IMR-90 (cell line): ENCODE data around the gene BOD1L2. TPM values are rescaled to one million over a fixed set of nuclear protein-coding genes. Genes with fewer than 3 reads are reported as not detected.

Experiments used
- ATAC-seq: fragments of 200-7000 bp; cut with Tn5 transposase; 2 replicates; pipeline ENCODE4 v1.9.1; 2020; ENCODE audit warnings: low read depth, mild to moderate bottlenecking, moderate library complexity
- BruUV-seq: library from RNA; stranded (reverse); fragments of 400-500 nt; replicated peaks from 2 replicates; lab custom pipeline; 2021; lab: Mats Ljungman, UMichigan
- CTCF ChIA-PET: fragments of 300-600 bp; formaldehyde crosslinking; extraction: SDS; loops from one replicate; lab custom pipeline; 2021; ENCODE audit warnings: antibody characterized with exemption; lab: Yijun Ruan, JAX
- POLR2A ChIA-PET: fragments of 300-600 bp; sonication (Branson Sonifier 250); formaldehyde crosslinking; loops from one replicate; lab custom pipeline; 2022; ENCODE audit warnings: antibody characterized with exemption; ENCODE audit not compliant: unreplicated experiment; lab: Charles Lee
- DNase-seq: peaks from one replicate; pipeline ENCODE4 v3.0.0; 2013
- H2AFZ ChIP-seq: replicated peaks from 2 replicates; pipeline ENCODE3; 2013; ENCODE audit warnings: low read length, mild to moderate bottlenecking; ENCODE audit not compliant: poor library complexity
- H2AK5ac ChIP-seq: 2 replicates; pipeline ENCODE4 v1.6.1; 2013; ENCODE audit warnings: low read depth, low read length, inconsistent platforms
- H2AK9ac ChIP-seq: replicated peaks from 2 replicates; pipeline ENCODE3; 2013; ENCODE audit warnings: mild to moderate bottlenecking, low read depth, low read length, moderate library complexity; ENCODE audit not compliant: poor library complexity
- H2BK120ac ChIP-seq: 2 replicates; pipeline ENCODE4 v1.6.1; 2013; ENCODE audit warnings: low read depth, low read length, inconsistent platforms
- H2BK15ac ChIP-seq: 3 replicates; pipeline ENCODE4 v1.6.1; 2013; ENCODE audit warnings: low read depth, low read length, inconsistent platforms
- H2BK20ac ChIP-seq: 2 replicates; pipeline ENCODE4 v1.6.1; 2013; ENCODE audit warnings: low read depth, mild to moderate bottlenecking, inconsistent platforms, low read length, moderate library complexity
- H2BK5ac ChIP-seq: 2 replicates; pipeline ENCODE4 v1.6.1; 2013; ENCODE audit warnings: mild to moderate bottlenecking, low read depth, low read length, inconsistent platforms; ENCODE audit not compliant: poor library complexity, severe bottlenecking
- H3K14ac ChIP-seq: replicated peaks from 2 replicates; pipeline ENCODE4 v1.6.1; 2013; ENCODE audit warnings: low read depth, low read length, inconsistent platforms
- H3K18ac ChIP-seq: 2 replicates; pipeline ENCODE4 v1.6.1; 2013; ENCODE audit warnings: low read depth, low read length, control low read depth
- H3K23ac ChIP-seq: 2 replicates; pipeline ENCODE4 v1.6.1; 2013; ENCODE audit warnings: low read depth, low read length, inconsistent platforms
- H3K27ac ChIP-seq: 2 replicates; pipeline ENCODE4 v1.5.1; 2013; ENCODE audit warnings: mild to moderate bottlenecking, control low read depth, low read length; ENCODE audit not compliant: insufficient read depth
- H3K27me3 ChIP-seq: 2 replicates; pipeline ENCODE4 v1.6.1; 2013; ENCODE audit warnings: low read length; ENCODE audit not compliant: control insufficient read depth, insufficient read depth
- H3K36me3 ChIP-seq: 2 replicates; pipeline ENCODE4 v1.6.1; 2013; ENCODE audit warnings: low read length, mixed read lengths; ENCODE audit not compliant: control insufficient read depth, insufficient read depth
- H3K4ac ChIP-seq: 2 replicates; pipeline ENCODE4 v1.6.1; 2013; ENCODE audit warnings: low read depth, low read length, inconsistent platforms
- H3K4me1 ChIP-seq: 2 replicates; pipeline ENCODE4 v1.6.1; 2013; ENCODE audit warnings: low read length, mixed read lengths; ENCODE audit not compliant: control insufficient read depth, insufficient read depth
- H3K4me2 ChIP-seq: 2 replicates; pipeline ENCODE4 v1.6.1; 2013; ENCODE audit warnings: low read depth, mild to moderate bottlenecking, control low read depth, low read length, moderate library complexity
- H3K4me3 ChIP-seq: 2 replicates; pipeline ENCODE4 v1.5.1; 2013; ENCODE audit warnings: low read depth, mild to moderate bottlenecking, control low read depth, low read length, moderate library complexity; ENCODE audit not compliant: insufficient read depth
- H3K56ac ChIP-seq: 2 replicates; pipeline ENCODE4 v1.6.1; 2013; ENCODE audit warnings: low read length, inconsistent platforms; ENCODE audit not compliant: insufficient read depth; ENCODE audit errors: extremely low read depth
- H3K79me1 ChIP-seq, 2 experiments: 2 replicates each; pipeline ENCODE4 v1.6.1; 2013; ENCODE audit warnings: low read length in 2 of 2, inconsistent platforms in 1 of 2, low read depth in 1 of 2
- H3K9ac ChIP-seq: 2 replicates; pipeline ENCODE4 v1.6.1; 2013; ENCODE audit warnings: low read depth, low read length, control low read depth
- H3K9me1 ChIP-seq: 2 replicates; pipeline ENCODE4 v1.6.1; 2013; ENCODE audit warnings: low read length, inconsistent platforms; ENCODE audit not compliant: insufficient read depth
- H3K9me3 ChIP-seq: 2 replicates; pipeline ENCODE4 v1.6.1; 2013; ENCODE audit warnings: low read length; ENCODE audit not compliant: control insufficient read depth, insufficient read depth
- H4K20me1 ChIP-seq: 2 replicates; pipeline ENCODE4 v1.6.1; 2013; ENCODE audit warnings: low read length, inconsistent platforms; ENCODE audit not compliant: insufficient read depth
- H4K5ac ChIP-seq: 2 replicates; pipeline ENCODE4 v1.6.1; 2013; ENCODE audit warnings: mild to moderate bottlenecking, low read depth, low read length, control low read depth
- H4K8ac ChIP-seq, 2 experiments: 2 replicates each; pipeline ENCODE4 v1.6.1; 2013; ENCODE audit warnings: low read depth in 2 of 2, low read length in 2 of 2, control low read depth in 1 of 2, inconsistent platforms in 1 of 2
- H4K91ac ChIP-seq: 2 replicates; pipeline ENCODE4 v1.6.1; 2013; ENCODE audit warnings: low read depth, low read length, inconsistent platforms; ENCODE audit not compliant: insufficient read depth
- BHLHE40 ChIP-seq: fragments of 150-350 bp; IDR thresholded peaks from 2 replicates; pipeline ENCODE4 v1.6.1; 2016; ENCODE audit warnings: mild to moderate bottlenecking, low read depth, low read length
- CEBPB ChIP-seq: IDR thresholded peaks from 2 replicates; pipeline ENCODE4 v1.6.1; 2012; ENCODE audit warnings: low read depth, low read length, improper control_type of control experiment
- CHD1 ChIP-seq: IDR thresholded peaks from 2 replicates; pipeline ENCODE4 v1.6.1; 2012; ENCODE audit warnings: low read depth, low read length, improper control_type of control experiment
- ELK1 ChIP-seq: fragments of 150-350 bp; IDR thresholded peaks from 2 replicates; pipeline ENCODE4 v1.6.1; 2016; ENCODE audit warnings: low read depth, mild to moderate bottlenecking, low read length, moderate library complexity, borderline replicate concordance
- FOS ChIP-seq: fragments of 150-350 bp; IDR thresholded peaks from 2 replicates; pipeline ENCODE4 v1.6.1; 2016; ENCODE audit warnings: low read depth, low read length
- MAFK ChIP-seq: IDR thresholded peaks from 2 replicates; pipeline ENCODE4 v1.6.1; 2012; ENCODE audit warnings: low read depth, low read length, improper control_type of control experiment
- MAZ ChIP-seq: IDR thresholded peaks from 2 replicates; pipeline ENCODE4 v1.6.1; 2012; ENCODE audit warnings: low read depth, mild to moderate bottlenecking, low read length, improper control_type of control experiment, moderate library complexity, borderline replicate concordance
- MXI1 ChIP-seq: IDR thresholded peaks from 2 replicates; pipeline ENCODE4 v1.6.1; 2012; ENCODE audit warnings: low read depth, mild to moderate bottlenecking, low read length, moderate library complexity, borderline replicate concordance
- NFE2L2 ChIP-seq: fragments of 150-350 bp; IDR thresholded peaks from 2 replicates; pipeline ENCODE4 v1.6.1; 2016; ENCODE audit warnings: low read depth, mild to moderate bottlenecking, low read length
- POLR2A ChIP-seq: IDR thresholded peaks from 2 replicates; pipeline ENCODE4 v1.6.1; 2012; ENCODE audit warnings: mild to moderate bottlenecking, low read depth, low read length
- RAD21 ChIP-seq: IDR thresholded peaks from 2 replicates; pipeline ENCODE4 v1.6.1; 2012; ENCODE audit warnings: low read length, improper control_type of control experiment
- RCOR1 ChIP-seq: IDR thresholded peaks from 2 replicates; pipeline ENCODE4 v1.6.1; 2012; ENCODE audit warnings: mild to moderate bottlenecking, low read length, improper control_type of control experiment; ENCODE audit not compliant: insufficient replicate concordance
- RFX5 ChIP-seq: IDR thresholded peaks from 2 replicates; pipeline ENCODE4 v1.8.0; 2012; ENCODE audit warnings: low read depth, mild to moderate bottlenecking, low read length, moderate library complexity
- SMC3 ChIP-seq: fragments of 150-350 bp; IDR thresholded peaks from 2 replicates; pipeline ENCODE4 v1.6.1; 2016; ENCODE audit warnings: low read depth, mild to moderate bottlenecking, antibody characterized with exemption, low read length, moderate library complexity
- USF2 ChIP-seq: fragments of 150-350 bp; IDR thresholded peaks from 2 replicates; pipeline ENCODE4 v1.6.1; 2017; ENCODE audit warnings: mild to moderate bottlenecking, antibody characterized with exemption, low read length, low read depth
- WGBS, 2 experiments: methylation state at CpG; one replicate each; pipeline versions ENCODE4 v1.1.5 to v1.1.7; 2013; ENCODE audit warnings: missing lambda C conversion rate in 2 of 2; ENCODE audit not compliant: insufficient read length in 1 of 2; ENCODE audit errors: extremely low coverage in 2 of 2; 5-methylcytosine and 5-hydroxymethylcytosine counted together
- dilution Hi-C: fragments of 300-500 bp; cut with HindIII; formaldehyde crosslinking; loops from one replicate; pipeline ENCODE4 v1.14.3; 2018; ENCODE audit warnings: low sequenced_read_pairs; ENCODE audit not compliant: unreplicated experiment
- in situ Hi-C: fragments of 300-500 bp; cut with MboI; formaldehyde crosslinking; loops from 3 replicates; pipeline ENCODE4 v1.14.3; 2019; ENCODE audit warnings: low sequenced_read_pairs, inconsistent platforms, mixed read lengths
- intact Hi-C: fragments of 100-400 bp; cut with micrococcal nuclease; formaldehyde crosslinking; loops from 2 replicates; pipeline ENCODE4 v1.10.0; 2022
- polyA plus RNA-seq, 3 experiments: library from polyadenylated mRNA; depleted of rRNA; stranded (reverse); fragments of >200 nt; gene quantifications; 2 replicates each; pipeline ENCODE4 v1.2.3, GENCODE V29; 2012; ENCODE audit warnings: low replicate concordance in 1 of 3
- total RNA-seq: library from RNA; depleted of rRNA; stranded (reverse); fragments of >200 nt; gene quantifications from 2 replicates; pipeline ENCODE4 v1.2.3, GENCODE V29; 2012
- TF ChIP-seq, protein P1 (sequence below): conservative IDR thresholded peaks from 2 replicates; pipeline ENCODE4 v1.5.1; 2012; ENCODE audit warnings: mild to moderate bottlenecking, low read depth, low read length, improper control_type of control experiment

The BOD1L2 gene
- total and polyA plus RNA-seq, 2 of the 4 experiments (the other 2 are of a cell fraction) = not detected

DNA sequence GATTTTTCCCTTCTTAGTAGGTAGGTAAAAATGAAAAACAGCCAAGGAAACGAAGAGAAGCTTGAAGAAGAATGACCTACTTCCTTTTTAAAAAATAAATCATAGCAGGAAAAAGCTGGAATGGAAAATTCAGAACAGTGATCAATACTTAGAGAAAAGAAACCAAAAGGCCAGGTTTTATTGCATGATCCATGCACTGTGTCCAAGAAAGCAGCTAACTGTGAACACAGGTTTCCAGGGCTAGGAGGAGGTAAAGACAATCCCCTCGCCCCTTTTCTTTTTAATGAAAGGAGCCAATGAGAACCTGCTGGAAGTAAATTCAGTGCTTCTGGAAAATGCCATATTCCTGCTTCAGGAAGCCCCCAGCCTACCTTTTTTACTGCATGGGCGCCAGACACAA is 47.2 kb downstream of the BOD1L2 start:
- Histone ChIP-seq H4K8ac (no peak overlapping the region), H3K79me1 (no peaks in the 10 kb centered on the region), H2AK5ac (no peak overlapping the region), H3K18ac (no peak overlapping the region), H3K9me1 (no peaks in the 10 kb centered on the region), H3K9ac (no peak overlapping the region), H3K9me3 (no peaks in the 10 kb centered on the region), H3K56ac (no peak overlapping the region), H3K27ac (no peak overlapping the region), H3K23ac (no peak overlapping the region), H4K5ac (no peak overlapping the region), H3K4me1 (no peaks in the 10 kb centered on the region), H2BK120ac (no peak overlapping the region), H2AFZ (no peak overlapping the region), H3K4ac (no peak overlapping the region), H2BK15ac (no peak overlapping the region), H2BK5ac (no peak overlapping the region), H3K4me3 (no peak overlapping the region), H3K27me3 (no peaks in the 10 kb centered on the region), H3K4me2 (no peak overlapping the region), H3K14ac (no peak overlapping the region), H2BK20ac (no peak overlapping the region), H4K91ac (no peak overlapping the region), H2AK9ac (no peak overlapping the region), H4K20me1 (no peaks in the 10 kb centered on the region), H3K36me3 (no peaks in the 10 kb centered on the region)
- CTCF ChIA-PET = no interaction called here
- TF ChIP-seq MAFK (no peak), ELK1 (no peak), MAZ (no peak), RAD21 (no peak), CEBPB (no peak), POLR2A (no peak), NFE2L2 (no peak), BHLHE40 (no peak), RFX5 (no peak), FOS (no peak), CHD1 (no peak), RCOR1 (no peak), MXI1 (no peak), SMC3 (no peak), USF2 (no peak)
- TF ChIP-seq, protein P1, sequence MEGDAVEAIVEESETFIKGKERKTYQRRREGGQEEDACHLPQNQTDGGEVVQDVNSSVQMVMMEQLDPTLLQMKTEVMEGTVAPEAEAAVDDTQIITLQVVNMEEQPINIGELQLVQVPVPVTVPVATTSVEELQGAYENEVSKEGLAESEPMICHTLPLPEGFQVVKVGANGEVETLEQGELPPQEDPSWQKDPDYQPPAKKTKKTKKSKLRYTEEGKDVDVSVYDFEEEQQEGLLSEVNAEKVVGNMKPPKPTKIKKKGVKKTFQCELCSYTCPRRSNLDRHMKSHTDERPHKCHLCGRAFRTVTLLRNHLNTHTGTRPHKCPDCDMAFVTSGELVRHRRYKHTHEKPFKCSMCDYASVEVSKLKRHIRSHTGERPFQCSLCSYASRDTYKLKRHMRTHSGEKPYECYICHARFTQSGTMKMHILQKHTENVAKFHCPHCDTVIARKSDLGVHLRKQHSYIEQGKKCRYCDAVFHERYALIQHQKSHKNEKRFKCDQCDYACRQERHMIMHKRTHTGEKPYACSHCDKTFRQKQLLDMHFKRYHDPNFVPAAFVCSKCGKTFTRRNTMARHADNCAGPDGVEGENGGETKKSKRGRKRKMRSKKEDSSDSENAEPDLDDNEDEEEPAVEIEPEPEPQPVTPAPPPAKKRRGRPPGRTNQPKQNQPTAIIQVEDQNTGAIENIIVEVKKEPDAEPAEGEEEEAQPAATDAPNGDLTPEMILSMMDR = no peak
- DNase-seq (no peak), ATAC-seq (no peak)
- no TSS peak for BruUV-seq
- in situ Hi-C loops (no loop called here), dilution Hi-C loops (no loop called here), intact Hi-C loops (no loop called here)
- no CpG with 5 or more reads among the region's 3 CpGs for WGBS, 2 experiments
- POLR2A ChIA-PET = no interaction called here
